Lower leg skin (tissue), 3 donors: ENCODE results near the gene MAD1L1.

Source experiments
- POLR2A ChIP-seq, 2 donors: fragments of 450-650 bp; IDR thresholded peaks; one replicate each; pipeline ENCODE4 v1.6.1; 2016 to 2017; ENCODE audit warnings: antibody characterized with exemption in 2 of 2, mild to moderate bottlenecking in 1 of 2, moderate library complexity in 1 of 2
- TF ChIP-seq, protein P1 (sequence below), 3 donors: fragments of 450-650 bp; IDR thresholded peaks; one replicate each; pipeline ENCODE4 v1.5.1; 2016; ENCODE audit warnings: antibody characterized with exemption in 3 of 3, mild to moderate bottlenecking in 3 of 3, moderate library complexity in 2 of 3

DNA sequence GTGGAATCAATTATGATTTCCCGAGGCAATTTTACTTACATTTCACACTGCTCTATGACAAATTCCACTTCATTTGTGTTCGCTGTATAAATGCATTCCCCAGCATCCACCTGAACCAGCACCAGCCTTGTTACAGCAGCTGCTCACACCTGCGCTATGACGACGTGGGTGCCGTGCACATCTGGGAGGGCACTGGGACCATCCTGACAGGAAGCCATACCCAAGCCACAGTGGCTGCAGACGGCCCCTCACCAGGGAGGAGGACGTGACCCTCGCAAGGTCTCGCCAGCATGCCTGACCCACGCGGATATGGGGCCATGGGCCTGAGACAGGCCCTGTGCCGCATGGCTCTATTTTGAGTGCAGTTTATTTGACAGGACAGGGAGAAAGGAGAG is 201.3 kb downstream of the MAD1L1 start:
- TF ChIP-seq, protein P1, sequence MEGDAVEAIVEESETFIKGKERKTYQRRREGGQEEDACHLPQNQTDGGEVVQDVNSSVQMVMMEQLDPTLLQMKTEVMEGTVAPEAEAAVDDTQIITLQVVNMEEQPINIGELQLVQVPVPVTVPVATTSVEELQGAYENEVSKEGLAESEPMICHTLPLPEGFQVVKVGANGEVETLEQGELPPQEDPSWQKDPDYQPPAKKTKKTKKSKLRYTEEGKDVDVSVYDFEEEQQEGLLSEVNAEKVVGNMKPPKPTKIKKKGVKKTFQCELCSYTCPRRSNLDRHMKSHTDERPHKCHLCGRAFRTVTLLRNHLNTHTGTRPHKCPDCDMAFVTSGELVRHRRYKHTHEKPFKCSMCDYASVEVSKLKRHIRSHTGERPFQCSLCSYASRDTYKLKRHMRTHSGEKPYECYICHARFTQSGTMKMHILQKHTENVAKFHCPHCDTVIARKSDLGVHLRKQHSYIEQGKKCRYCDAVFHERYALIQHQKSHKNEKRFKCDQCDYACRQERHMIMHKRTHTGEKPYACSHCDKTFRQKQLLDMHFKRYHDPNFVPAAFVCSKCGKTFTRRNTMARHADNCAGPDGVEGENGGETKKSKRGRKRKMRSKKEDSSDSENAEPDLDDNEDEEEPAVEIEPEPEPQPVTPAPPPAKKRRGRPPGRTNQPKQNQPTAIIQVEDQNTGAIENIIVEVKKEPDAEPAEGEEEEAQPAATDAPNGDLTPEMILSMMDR (IDR thresholded peaks at IDR 0.05): no peak
- no peak for TF ChIP-seq POLR2A (IDR thresholded peaks at IDR 0.05)
